Adrenal gland (tissue), 12 donors: ENCODE data around the gene AQP11. TPM values are rescaled to one million over a fixed set of nuclear protein-coding genes. Genes with fewer than 3 reads are reported as not detected.

ENCODE experiments used
- DNase-seq, 7 donors: peaks; one replicate each; pipeline ENCODE4 v3.0.0-alpha.2; 2019 to 2020
- H3K27ac ChIP-seq, 5 donors: fragments of 200-600 bp; sonication (generic) in 4 of 5; 1 replicate in 3 of 5; 2 replicates in 2 of 5; pipeline versions ENCODE4 v1.5.1 to v1.8.0; 2016 to 2020; ENCODE audit warnings: mild to moderate bottlenecking in 1 of 5
- H3K27me3 ChIP-seq: fragments of 200-600 bp; 2 replicates; pipeline ENCODE4 v1.8.0; 2021
- H3K36me3 ChIP-seq, 2 donors: fragments of 200-600 bp; replicated peaks in 1 of 2; 1 replicate in 1 of 2; 2 replicates in 1 of 2; pipeline versions ENCODE4 v1.5.1 to v1.8.0; 2018 to 2022
- H3K4me1 ChIP-seq, 2 donors: fragments of 200-600 bp; replicated peaks in 1 of 2; 1 replicate in 1 of 2; 2 replicates in 1 of 2; pipeline versions ENCODE4 v1.5.1 to v1.8.0; 2018 to 2021
- H3K4me3 ChIP-seq, 4 donors: fragments of 200-600 bp; sonication (generic) in 3 of 4; one replicate each; pipeline ENCODE4 v1.5.1; 2016 to 2018
- H3K9me3 ChIP-seq, 3 donors: fragments of 200-600 bp; sonication (generic) in 1 of 3; replicated peaks in 1 of 3; 1 replicate in 2 of 3; 2 replicates in 1 of 3; pipeline versions ENCODE4 v1.5.1 to v1.8.0; 2016 to 2021
- CTCF ChIP-seq, 6 experiments: fragments of 450-650 bp in 4 of 6; fragments of 200-600 bp in 2 of 6; sonication (generic) in 1 of 6; IDR thresholded peaks; 1 replicate in 5 of 6; 2 replicates in 1 of 6; pipeline versions ENCODE4 v1.5.1 to v1.8.0; 2016 to 2021; ENCODE audit warnings: antibody characterized with exemption in 6 of 6, mild to moderate bottlenecking in 2 of 6, moderate library complexity in 1 of 6
- POLR2A ChIP-seq, 2 donors: fragments of 450-650 bp; IDR thresholded peaks; one replicate each; pipeline ENCODE4 v1.6.1; 2017; ENCODE audit warnings: antibody characterized with exemption in 2 of 2, mild to moderate bottlenecking in 2 of 2, moderate library complexity in 1 of 2
- WGBS, 4 donors: extraction: QIAGEN DNeasy Blood & Tissue Kit in 2 of 4; methylation state at CpG; one replicate each; pipeline versions ENCODE4 v1.1.5 to v1.1.7; 2013 to 2017; 5-methylcytosine and 5-hydroxymethylcytosine counted together
- intact Hi-C, 2 donors: fragments of 100-400 bp; cut with DNase I; formaldehyde crosslinking; loops; one replicate each; pipeline versions ENCODE4 v1.14.1 to v1.15.0; 2022 to 2023
- polyA plus RNA-seq, 3 donors: library from polyadenylated mRNA; stranded (reverse); fragments of 200-250 nt in 2 of 3; fragments of 350-450 nt in 1 of 3; fragmentation: Illumina TruSeq in 1 of 3; extraction: RNeasy Lipid Tissue Mini Kit (QIAGEN cat#74804) in 1 of 3; gene quantifications; one replicate each; pipeline ENCODE4 v1.2.3, GENCODE V29; 2013 to 2014
- total RNA-seq, 9 donors: library from RNA; depleted of rRNA in 4 of 9; stranded (reverse); fragments of >200 nt in 4 of 9; fragments of 120-200 nt in 1 of 9; fragmentation: NEBNext Ultra II Directional in 1 of 9; extraction: Animal tissue kit (Norgen Biotek cat#: 25700) in 1 of 9; gene quantifications; one replicate each; pipeline versions ENCODE4 v1.1.0 to v1.2.4, GENCODE V29; 2013 to 2023
- donor health status: healthy with polysubstance abuse.
- donor health status: Bipolar disorder and iron deficiency.
- donor health status: DM: yes; HTN: yes; CAD: no.
- donor health status: DM: no; HTN: no; CAD: no.
- donor health status: DM: no; HTN: no; CAD: no.
- donor health status: DM: yes; HTN: yes; CAD: no.

AQP11 gene
- total and polyA plus RNA-seq, 12 donors = 1.9 to 57.1 (median 21.6) TPM

DNA sequence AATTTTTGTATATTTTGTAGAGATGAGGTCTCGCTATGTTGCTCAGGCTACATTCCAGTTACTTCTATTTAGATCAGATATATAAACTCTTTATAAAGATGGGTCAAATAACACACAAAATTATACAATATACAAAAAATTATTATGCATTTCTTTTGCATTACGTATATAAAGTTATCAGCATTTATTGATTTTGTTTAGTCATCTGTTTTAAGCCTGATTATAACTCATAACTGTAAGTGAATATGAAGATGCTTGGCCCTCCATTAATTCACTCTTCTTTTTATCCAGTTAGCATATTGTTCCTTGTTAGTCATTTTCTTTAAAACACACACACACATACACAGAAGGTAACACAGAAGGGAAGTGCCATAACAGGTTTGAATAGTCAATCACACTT, 14.5 kb downstream of the AQP11 start:
- no peak for DNase-seq
- H3K4me3 ChIP-seq = no peak overlapping the region
- peaks cover 15 to 20% of the 10 kb centered on the region in 2 donors for H3K4me1 ChIP-seq
- H3K9me3 ChIP-seq = no peaks in the 10 kb centered on the region
- intact Hi-C loops = no loop called here
- peaks cover 0 to 12% of the 10 kb centered on the region in 2 donors for H3K36me3 ChIP-seq
- no peak overlapping the region for H3K27ac ChIP-seq
- WGBS, 4 donors = 98 to 100% (median 100%) methylated on average over 2 of the region's 2 CpGs
- H3K27me3 ChIP-seq = no peaks in the 10 kb centered on the region
- no peak for TF ChIP-seq POLR2A (IDR thresholded peaks at IDR 0.05)
- TF ChIP-seq CTCF (IDR thresholded peaks at IDR 0.05) = no peak

DNA sequence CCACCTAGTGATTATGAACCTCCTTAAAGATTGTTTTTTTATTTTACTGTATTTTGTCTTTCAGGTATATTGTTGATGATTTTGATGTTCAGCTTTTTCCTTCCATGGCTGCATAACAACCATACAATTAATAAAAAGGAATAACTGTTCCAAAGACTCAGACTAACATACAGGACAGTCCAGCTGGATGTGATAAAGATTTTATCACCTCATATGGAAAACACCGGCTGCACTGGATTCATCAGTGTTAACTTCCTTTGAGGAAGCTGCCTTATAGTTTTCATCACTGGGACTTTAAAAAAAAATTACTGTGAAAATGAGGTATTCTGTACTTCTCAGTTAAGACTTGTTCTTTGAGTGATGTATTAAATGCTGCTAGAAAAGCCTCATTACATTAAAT, 19.5 kb downstream of the AQP11 start:
- TF ChIP-seq CTCF (IDR thresholded peaks at IDR 0.05) (no peak), POLR2A (IDR thresholded peaks at IDR 0.05) (no peak)
- intact Hi-C loops = no loop called here
- no peak overlapping the region for H3K4me3 ChIP-seq
- peaks cover 0 to 27% of the 10 kb centered on the region in 2 donors for H3K36me3 ChIP-seq
- DNase-seq = no peak
- H3K9me3 ChIP-seq = no peaks in the 10 kb centered on the region
- no peaks in the 10 kb centered on the region for H3K4me1 ChIP-seq
- 75 to 86% (median 83%) methylated on average over 1 of the region's 1 CpG for WGBS, 4 donors
- H3K27me3 ChIP-seq = no peaks in the 10 kb centered on the region
- H3K27ac ChIP-seq = no peak overlapping the region

DNA sequence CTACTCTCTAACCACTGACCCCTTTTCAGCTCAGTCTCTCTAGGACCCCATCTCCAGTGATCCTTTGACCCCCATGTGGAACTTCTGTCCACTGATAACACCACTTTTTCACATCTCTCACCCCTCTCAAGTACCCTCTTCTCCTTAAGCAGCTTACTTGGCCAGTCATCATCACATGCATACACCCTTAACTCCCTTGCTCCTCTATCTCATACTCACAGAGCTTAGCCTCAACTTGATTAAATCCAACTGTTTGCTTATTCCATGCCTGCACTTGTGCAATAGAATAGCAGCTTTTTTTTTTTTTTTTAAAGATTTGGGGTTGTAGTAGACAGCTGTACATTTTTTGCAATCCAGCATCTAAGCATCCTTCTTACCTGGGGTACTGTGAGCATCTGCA, 22.2 kb downstream of the AQP11 start:
- peaks cover 0 to 33% of the 10 kb centered on the region in 2 donors for H3K36me3 ChIP-seq
- no peaks in the 10 kb centered on the region for H3K27me3 ChIP-seq
- H3K9me3 ChIP-seq = no peaks in the 10 kb centered on the region
- no peaks in the 10 kb centered on the region for H3K4me1 ChIP-seq
- no peak for DNase-seq
- intact Hi-C loops = no loop called here
- no peak overlapping the region for H3K27ac ChIP-seq
- no peak overlapping the region for H3K4me3 ChIP-seq
- TF ChIP-seq CTCF (IDR thresholded peaks at IDR 0.05) (no peak), POLR2A (IDR thresholded peaks at IDR 0.05) (no peak)

- no peak for DNase-seq
- H3K9me3 ChIP-seq = no peaks in the 10 kb centered on the region
- peak overlapping the region in 1 of 5 donors; percentile 9 for H3K27ac ChIP-seq
- no peaks in the 10 kb centered on the region for H3K27me3 ChIP-seq
- 71 to 78% (median 76%) methylated on average over 3 of the region's 3 CpGs for WGBS, 4 donors
- no peaks in the 10 kb centered on the region for H3K4me1 ChIP-seq
- H3K36me3 ChIP-seq = peaks cover 0 to 52% of the 10 kb centered on the region in 2 donors
- intact Hi-C loops = no loop called here
- H3K4me3 ChIP-seq = no peak overlapping the region
- TF ChIP-seq POLR2A (IDR thresholded peaks at IDR 0.05) (no peak), CTCF (IDR thresholded peaks at IDR 0.05) (no peak)
Observed at GRCh38 chr11:77617892-77618291, 28.1 kb downstream of the AQP11 start.
